Measurements from ENCODE around the gene ZNF692.

DNA sequence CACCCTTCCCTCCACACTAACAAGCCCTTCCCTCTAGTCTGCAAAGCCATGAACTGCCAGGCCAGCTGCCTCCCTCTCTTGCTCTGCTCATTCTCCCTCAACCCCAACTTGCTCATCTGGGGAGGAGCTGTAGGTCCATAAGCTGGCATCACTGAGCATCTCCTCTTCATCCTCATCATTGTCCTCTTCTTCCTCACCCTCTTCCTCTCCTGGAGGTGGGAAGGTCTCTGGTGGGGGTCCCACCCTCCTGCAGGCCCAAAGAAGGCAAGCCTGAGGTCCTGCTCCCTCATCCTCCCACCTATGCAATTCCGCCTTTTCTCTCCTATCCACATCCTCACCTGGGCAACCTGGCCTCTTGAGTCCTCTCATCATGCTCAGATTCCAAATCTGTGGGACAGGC lies 2.7 kb downstream of the ZNF692 start:
- TF ChIP-seq TAF1 (conservative IDR thresholded peaks at IDR 0.05), result no peak
- TF ChIP-seq, protein P1, sequence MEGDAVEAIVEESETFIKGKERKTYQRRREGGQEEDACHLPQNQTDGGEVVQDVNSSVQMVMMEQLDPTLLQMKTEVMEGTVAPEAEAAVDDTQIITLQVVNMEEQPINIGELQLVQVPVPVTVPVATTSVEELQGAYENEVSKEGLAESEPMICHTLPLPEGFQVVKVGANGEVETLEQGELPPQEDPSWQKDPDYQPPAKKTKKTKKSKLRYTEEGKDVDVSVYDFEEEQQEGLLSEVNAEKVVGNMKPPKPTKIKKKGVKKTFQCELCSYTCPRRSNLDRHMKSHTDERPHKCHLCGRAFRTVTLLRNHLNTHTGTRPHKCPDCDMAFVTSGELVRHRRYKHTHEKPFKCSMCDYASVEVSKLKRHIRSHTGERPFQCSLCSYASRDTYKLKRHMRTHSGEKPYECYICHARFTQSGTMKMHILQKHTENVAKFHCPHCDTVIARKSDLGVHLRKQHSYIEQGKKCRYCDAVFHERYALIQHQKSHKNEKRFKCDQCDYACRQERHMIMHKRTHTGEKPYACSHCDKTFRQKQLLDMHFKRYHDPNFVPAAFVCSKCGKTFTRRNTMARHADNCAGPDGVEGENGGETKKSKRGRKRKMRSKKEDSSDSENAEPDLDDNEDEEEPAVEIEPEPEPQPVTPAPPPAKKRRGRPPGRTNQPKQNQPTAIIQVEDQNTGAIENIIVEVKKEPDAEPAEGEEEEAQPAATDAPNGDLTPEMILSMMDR (IDR thresholded peaks at IDR 0.05; ENCODE audit: low read depth, low read length, missing input control), result no peak
- no peak for TF ChIP-seq EGR1 (IDR thresholded peaks at IDR 0.05; ENCODE audit: low read depth in 2 of 2)
- TF ChIP-seq, protein P2, sequence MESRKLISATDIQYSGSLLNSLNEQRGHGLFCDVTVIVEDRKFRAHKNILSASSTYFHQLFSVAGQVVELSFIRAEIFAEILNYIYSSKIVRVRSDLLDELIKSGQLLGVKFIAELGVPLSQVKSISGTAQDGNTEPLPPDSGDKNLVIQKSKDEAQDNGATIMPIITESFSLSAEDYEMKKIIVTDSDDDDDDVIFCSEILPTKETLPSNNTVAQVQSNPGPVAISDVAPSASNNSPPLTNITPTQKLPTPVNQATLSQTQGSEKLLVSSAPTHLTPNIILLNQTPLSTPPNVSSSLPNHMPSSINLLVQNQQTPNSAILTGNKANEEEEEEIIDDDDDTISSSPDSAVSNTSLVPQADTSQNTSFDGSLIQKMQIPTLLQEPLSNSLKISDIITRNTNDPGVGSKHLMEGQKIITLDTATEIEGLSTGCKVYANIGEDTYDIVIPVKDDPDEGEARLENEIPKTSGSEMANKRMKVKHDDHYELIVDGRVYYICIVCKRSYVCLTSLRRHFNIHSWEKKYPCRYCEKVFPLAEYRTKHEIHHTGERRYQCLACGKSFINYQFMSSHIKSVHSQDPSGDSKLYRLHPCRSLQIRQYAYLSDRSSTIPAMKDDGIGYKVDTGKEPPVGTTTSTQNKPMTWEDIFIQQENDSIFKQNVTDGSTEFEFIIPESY (IDR thresholded peaks at IDR 0.05), result no peak
- TF ChIP-seq JUND (IDR thresholded peaks at IDR 0.05), result no peak
- no peak for TF ChIP-seq FOXA1 (IDR thresholded peaks at IDR 0.05)
